OCI-LY1 (cell line): ENCODE data around the gene FBXW7.

ENCODE experiments used
- H2AFZ ChIP-seq: fragments of 200-600 bp; sonication (generic), shearing (Covaris generic); 2 replicates; pipeline ENCODE4 v1.6.0; 2014; ENCODE audit warnings: antibody characterized with exemption, mild to moderate bottlenecking, low read length
- H3F3A ChIP-seq: fragments of 200-600 bp; sonication (generic), shearing (Covaris generic); 2 replicates; pipeline ENCODE4 v1.6.0; 2014; ENCODE audit warnings: mild to moderate bottlenecking, antibody characterized with exemption, low read length, moderate library complexity; ENCODE audit not compliant: insufficient read depth
- H3K27ac ChIP-seq: fragments of 200-600 bp; sonication (generic); 2 replicates; pipeline ENCODE4 v1.5.1; 2014; ENCODE audit warnings: low read length, mixed run types, mild to moderate bottlenecking, low read depth; ENCODE audit not compliant: poor library complexity, severe bottlenecking
- H3K27me3 ChIP-seq: fragments of 200-600 bp; sonication (generic); 2 replicates; pipeline ENCODE4 v1.6.0; 2014; ENCODE audit warnings: antibody characterized with exemption, mild to moderate bottlenecking, low read length, moderate library complexity; ENCODE audit not compliant: insufficient read depth
- H3K36me3 ChIP-seq: fragments of 200-600 bp; sonication (generic); 2 replicates; pipeline ENCODE4 v1.6.1; 2014; ENCODE audit warnings: mild to moderate bottlenecking, antibody characterized with exemption, low read length, moderate library complexity, mixed read lengths; ENCODE audit not compliant: insufficient read depth
- H3K4me1 ChIP-seq: fragments of 200-600 bp; sonication (generic); 2 replicates; pipeline ENCODE4 v1.5.1; 2014; ENCODE audit warnings: mild to moderate bottlenecking, low read length, moderate library complexity; ENCODE audit not compliant: insufficient read depth, severe bottlenecking
- H3K4me2 ChIP-seq: fragments of 200-600 bp; sonication (generic), shearing (Covaris generic); 2 replicates; pipeline ENCODE4 v1.6.1; 2014; ENCODE audit warnings: low read length
- H3K4me3 ChIP-seq: fragments of 200-600 bp; sonication (generic); 2 replicates; pipeline ENCODE4 v1.5.1; 2014; ENCODE audit warnings: low read length, low read depth, mild to moderate bottlenecking, mixed read lengths; ENCODE audit not compliant: poor library complexity, severe bottlenecking
- H3K79me2 ChIP-seq: fragments of 200-600 bp; shearing (Covaris generic); 2 replicates; pipeline ENCODE4 v1.6.1; 2016; ENCODE audit warnings: mixed run types, low read length, mixed read lengths; ENCODE audit not compliant: insufficient read depth
- H3K9ac ChIP-seq: fragments of 200-600 bp; sonication (generic), shearing (Covaris generic); 2 replicates; pipeline ENCODE4 v1.6.1; 2014; ENCODE audit warnings: mild to moderate bottlenecking, low read length, mixed read lengths
- H3K9me2 ChIP-seq: fragments of 200-600 bp; sonication (generic), shearing (Covaris generic); 2 replicates; pipeline ENCODE4 v1.6.1; 2014; ENCODE audit warnings: low read depth, mild to moderate bottlenecking, low read length, mixed read lengths
- H3K9me3 ChIP-seq: fragments of 200-600 bp; shearing (Covaris generic); 2 replicates; pipeline ENCODE4 v1.6.1; 2014; ENCODE audit warnings: low read length, mixed read lengths
- H4K20me1 ChIP-seq: fragments of 200-600 bp; sonication (generic), shearing (Covaris generic); 2 replicates; pipeline ENCODE4 v1.6.0; 2016; ENCODE audit warnings: mild to moderate bottlenecking, low read length; ENCODE audit not compliant: insufficient read depth
- EZH2 ChIP-seq: fragments of 200-600 bp; sonication (generic), shearing (Covaris generic); IDR thresholded peaks from 2 replicates; pipeline ENCODE4 v1.8.0; 2017; ENCODE audit warnings: borderline replicate concordance, mixed run types, mild to moderate bottlenecking, antibody characterized with exemption, low read length, moderate library complexity, mixed read lengths
- TF ChIP-seq, protein P1 (sequence below): fragments of 200-600 bp; sonication (generic), shearing (Covaris generic); IDR thresholded peaks from 2 replicates; pipeline ENCODE4 v1.5.1; 2017; ENCODE audit warnings: mild to moderate bottlenecking, antibody characterized with exemption, low read length, moderate library complexity, mixed read lengths

The FBXW7 gene

DNA sequence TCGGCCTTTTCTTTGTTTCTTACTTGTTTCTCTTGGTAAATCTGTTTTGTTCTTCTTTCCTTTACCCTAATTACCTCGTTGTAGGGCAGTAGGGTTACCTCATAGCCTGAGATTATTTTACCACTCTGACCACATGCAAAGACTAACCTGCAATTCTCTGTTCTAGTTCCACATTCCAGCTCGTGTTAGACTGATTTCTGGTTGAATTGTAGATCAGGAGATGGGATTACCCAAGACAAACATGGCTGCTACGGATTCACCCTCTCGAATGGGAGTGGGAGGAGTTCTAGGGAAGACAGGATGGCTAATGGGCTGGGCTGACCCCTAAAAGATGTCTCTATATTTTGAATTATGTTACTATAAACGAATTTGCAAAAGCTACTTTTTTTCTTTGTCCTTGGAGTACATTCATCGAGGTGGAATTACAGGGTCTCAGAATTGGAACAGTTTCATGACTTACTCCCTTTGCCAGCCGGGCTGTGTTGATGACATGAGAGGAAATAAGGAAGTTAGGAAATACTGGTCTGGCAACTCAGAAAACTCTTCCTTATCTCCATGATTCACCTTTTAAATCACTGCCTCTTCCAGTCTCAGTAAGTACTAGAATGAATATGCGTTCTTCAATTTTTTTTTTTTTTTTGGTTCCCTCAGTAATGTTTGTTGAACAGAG, 36.7 kb upstream of the FBXW7 start:
- Histone ChIP-seq H3K9me2 (no peaks in the 10 kb centered on the region), H3K9ac (no peak overlapping the region), H3K79me2 (no peaks in the 10 kb centered on the region), H4K20me1 (no peaks in the 10 kb centered on the region), H3K4me3 (no peak overlapping the region), H3K27ac (no peak overlapping the region), H3K36me3 (no peaks in the 10 kb centered on the region), H3F3A (no peaks in the 10 kb centered on the region), H3K9me3 (no peaks in the 10 kb centered on the region), H3K4me2 (no peak overlapping the region), H3K4me1 (peaks cover 7% of the 10 kb centered on the region), H2AFZ (no peak overlapping the region), H3K27me3 (no peaks in the 10 kb centered on the region)
- TF ChIP-seq EZH2, result no peak
- TF ChIP-seq, protein P1, sequence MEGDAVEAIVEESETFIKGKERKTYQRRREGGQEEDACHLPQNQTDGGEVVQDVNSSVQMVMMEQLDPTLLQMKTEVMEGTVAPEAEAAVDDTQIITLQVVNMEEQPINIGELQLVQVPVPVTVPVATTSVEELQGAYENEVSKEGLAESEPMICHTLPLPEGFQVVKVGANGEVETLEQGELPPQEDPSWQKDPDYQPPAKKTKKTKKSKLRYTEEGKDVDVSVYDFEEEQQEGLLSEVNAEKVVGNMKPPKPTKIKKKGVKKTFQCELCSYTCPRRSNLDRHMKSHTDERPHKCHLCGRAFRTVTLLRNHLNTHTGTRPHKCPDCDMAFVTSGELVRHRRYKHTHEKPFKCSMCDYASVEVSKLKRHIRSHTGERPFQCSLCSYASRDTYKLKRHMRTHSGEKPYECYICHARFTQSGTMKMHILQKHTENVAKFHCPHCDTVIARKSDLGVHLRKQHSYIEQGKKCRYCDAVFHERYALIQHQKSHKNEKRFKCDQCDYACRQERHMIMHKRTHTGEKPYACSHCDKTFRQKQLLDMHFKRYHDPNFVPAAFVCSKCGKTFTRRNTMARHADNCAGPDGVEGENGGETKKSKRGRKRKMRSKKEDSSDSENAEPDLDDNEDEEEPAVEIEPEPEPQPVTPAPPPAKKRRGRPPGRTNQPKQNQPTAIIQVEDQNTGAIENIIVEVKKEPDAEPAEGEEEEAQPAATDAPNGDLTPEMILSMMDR, result no peak

GRCh38 chr4:152571770-152572169, 35.9 kb upstream of the FBXW7 start:
- Histone ChIP-seq H3K79me2 (no peaks in the 10 kb centered on the region), H4K20me1 (no peaks in the 10 kb centered on the region), H3K4me3 (no peak overlapping the region), H3K9me3 (no peaks in the 10 kb centered on the region), H3K36me3 (no peaks in the 10 kb centered on the region), H3F3A (no peaks in the 10 kb centered on the region), H3K27ac (no peak overlapping the region), H3K4me1 (peaks cover 4% of the 10 kb centered on the region), H3K9ac (no peak overlapping the region), H3K4me2 (no peak overlapping the region), H2AFZ (no peak overlapping the region), H3K27me3 (no peaks in the 10 kb centered on the region), H3K9me2 (no peaks in the 10 kb centered on the region)
- TF ChIP-seq, protein P1, result no peak
- TF ChIP-seq EZH2, result no peak

DNA sequence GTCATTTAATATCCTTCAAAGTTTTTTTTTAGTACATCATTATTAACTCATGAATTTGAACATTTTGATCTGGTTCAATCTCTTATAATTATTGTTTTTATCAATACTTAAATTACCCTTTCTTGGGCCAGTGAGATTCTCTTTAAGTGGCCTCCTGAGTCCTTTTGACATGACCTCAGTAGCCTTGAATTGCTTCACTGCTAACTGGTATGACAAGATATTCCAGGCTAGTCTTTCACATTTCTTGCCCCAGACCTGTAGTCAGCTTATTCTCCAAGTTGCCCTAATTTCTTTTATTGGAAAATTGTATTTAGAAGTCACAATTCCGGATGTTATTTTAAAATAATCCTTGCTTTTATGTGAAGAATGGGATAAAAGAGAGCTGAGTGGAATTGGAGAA, 35.4 kb upstream of the FBXW7 start:
- no peaks in the 10 kb centered on the region for H3F3A ChIP-seq
- no peaks in the 10 kb centered on the region for H3K9me3 ChIP-seq
- no peaks in the 10 kb centered on the region for H3K36me3 ChIP-seq
- peaks cover 4% of the 10 kb centered on the region for H3K4me1 ChIP-seq
- H3K4me3 ChIP-seq, result no peak overlapping the region
- no peaks in the 10 kb centered on the region for H4K20me1 ChIP-seq
- H3K27ac ChIP-seq, result no peak overlapping the region
- H3K4me2 ChIP-seq, result no peak overlapping the region
- H3K9ac ChIP-seq, result no peak overlapping the region
- H3K9me2 ChIP-seq, result no peaks in the 10 kb centered on the region
- H3K79me2 ChIP-seq, result no peaks in the 10 kb centered on the region
- H2AFZ ChIP-seq, result no peak overlapping the region
- TF ChIP-seq EZH2, result no peak
- TF ChIP-seq, protein P1, result no peak
- H3K27me3 ChIP-seq, result no peaks in the 10 kb centered on the region
